Measurements from ENCODE around the gene YES1. TPM values are rescaled to one million over a fixed set of nuclear protein-coding genes. Genes with fewer than 3 reads are reported as not detected.

The YES1 gene
- total RNA-seq, 4 donors from 2014 or later, result 19.2 to 39.5 (median 29.6) TPM

GRCh38 chr18:840516-840915 lies 28.5 kb upstream of the YES1 start:
- H3K4me3 ChIP-seq, result no peak overlapping the region
- ATAC-seq (no peak), DNase-seq (no peak)
- in situ Hi-C loops (cut with MboI; ENCODE audit: low sequenced_read_pairs in 4 of 4) (loop anchor here in 2 of 4 donors (25.0 kb wide), 2 partner anchors 203 to 228 kb away; no protein-coding TSS in a partner anchor), intact Hi-C loops (cut with DNase I; ENCODE audit: low total_unique reads) (no loop called here)
- peaks cover 3 to 5% of the 10 kb centered on the region in 2 donors for H3K4me1 ChIP-seq
- H3K27me3 ChIP-seq, result no peaks in the 10 kb centered on the region
- no peaks in the 10 kb centered on the region for H3K9me3 ChIP-seq
- no peak overlapping the region for H3K27ac ChIP-seq
- H3K36me3 ChIP-seq, result no peaks in the 10 kb centered on the region
- TF ChIP-seq CTCF (IDR thresholded peaks at IDR 0.05 in 4 of 5, conservative IDR thresholded peaks at IDR 0.05 in 1 of 5), result no peak
- TF ChIP-seq POLR2A (IDR thresholded peaks at IDR 0.05), result no peak

DNA sequence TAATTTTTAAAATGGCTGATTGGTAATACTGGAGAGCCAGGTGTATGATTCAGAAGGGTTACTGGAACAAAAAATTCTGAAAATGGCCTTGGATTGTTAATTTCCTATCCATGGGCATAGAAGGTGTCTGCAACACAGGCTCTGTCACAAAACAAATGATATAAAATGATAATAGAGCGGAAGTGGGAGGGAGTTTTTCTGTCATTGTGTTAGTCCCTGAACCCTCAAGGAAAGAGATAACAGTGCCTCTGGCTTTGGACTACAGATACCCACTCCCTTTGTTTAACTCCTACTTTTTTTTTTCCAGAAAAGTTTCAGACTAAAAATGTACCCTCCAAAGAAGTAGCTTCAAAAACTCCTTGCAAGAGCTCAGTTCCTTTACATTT lies 28.0 kb upstream of the YES1 start:
- ATAC-seq (no peak), DNase-seq (no peak)
- Histone ChIP-seq H3K4me1 (peaks cover 0 to 5% of the 10 kb centered on the region in 2 donors), H3K4me3 (no peak overlapping the region), H3K9me3 (no peaks in the 10 kb centered on the region), H3K36me3 (no peaks in the 10 kb centered on the region), H3K27me3 (no peaks in the 10 kb centered on the region), H3K27ac (no peak overlapping the region)
- intact Hi-C loops (cut with DNase I; ENCODE audit: low total_unique reads) (no loop called here), in situ Hi-C loops (cut with MboI; ENCODE audit: low sequenced_read_pairs in 4 of 4) (loop anchor here in 2 of 4 donors (25.0 kb wide), 2 partner anchors 203 to 228 kb away; no protein-coding TSS in a partner anchor)
- TF ChIP-seq POLR2A (IDR thresholded peaks at IDR 0.05) (no peak), CTCF (IDR thresholded peaks at IDR 0.05 in 4 of 5, conservative IDR thresholded peaks at IDR 0.05 in 1 of 5) (no peak)

- in situ Hi-C loops (cut with MboI; ENCODE audit: low sequenced_read_pairs in 4 of 4), result loop anchor here in 2 of 4 donors (10.0 to 25.0 kb wide), 3 partner anchors 95 to 227 kb away; no protein-coding TSS in a partner anchor
- TF ChIP-seq POLR2A (IDR thresholded peaks at IDR 0.05) (no peak), CTCF (IDR thresholded peaks at IDR 0.05 in 4 of 5, conservative IDR thresholded peaks at IDR 0.05 in 1 of 5) (peak; percentile 78 to 99 (median 89))
- peak; percentile 52 to 65 for DNase-seq
- Histone ChIP-seq H3K9me3 (no peaks in the 10 kb centered on the region), H3K36me3 (no peaks in the 10 kb centered on the region), H3K27me3 (no peaks in the 10 kb centered on the region), H3K4me1 (peaks cover 0 to 5% of the 10 kb centered on the region in 2 donors), H3K27ac (no peak overlapping the region), H3K4me3 (no peak overlapping the region)
- ATAC-seq, result peak; percentile 77 to 85
- intact Hi-C loops (cut with DNase I; ENCODE audit: low total_unique reads), result loop anchor here (2.0 kb wide), 1 partner anchor 215 kb away; no protein-coding TSS in a partner anchor
Observed at GRCh38 chr18:839224-840022, 27.4 kb upstream of the YES1 start.

- DNase-seq, result no peak
- H3K27me3 ChIP-seq, result no peaks in the 10 kb centered on the region
- peaks cover 0 to 5% of the 10 kb centered on the region in 2 donors for H3K4me1 ChIP-seq
- TF ChIP-seq CTCF (IDR thresholded peaks at IDR 0.05 in 4 of 5, conservative IDR thresholded peaks at IDR 0.05 in 1 of 5), result no peak
- no peak for TF ChIP-seq POLR2A (IDR thresholded peaks at IDR 0.05)
- H3K9me3 ChIP-seq, result no peaks in the 10 kb centered on the region
- no peak overlapping the region for H3K27ac ChIP-seq
- intact Hi-C loops (cut with DNase I; ENCODE audit: low total_unique reads) (loop anchor here (2.0 kb wide), 2 partner anchors 45 to 213 kb away; no protein-coding TSS in a partner anchor), in situ Hi-C loops (cut with MboI; ENCODE audit: low sequenced_read_pairs in 4 of 4) (loop anchor here in 2 of 4 donors (10.0 to 25.0 kb wide), 3 partner anchors 93 to 226 kb away; no protein-coding TSS in a partner anchor)
- H3K36me3 ChIP-seq, result no peaks in the 10 kb centered on the region
- no peak for ATAC-seq
- no peak overlapping the region for H3K4me3 ChIP-seq
Observed at GRCh38 chr18:837922-838321, 25.9 kb upstream of the YES1 start.

Measured in gastrocnemius medialis (tissue), 4 donors.